Activated gamma-delta T cell treated with Interleukin-2 at 50 U/mL for 16 hours (primary cell): ENCODE data around the gene INHBA.

Experiments
- DNase-seq: peaks from one replicate; pipeline ENCODE4 v3.0.0-alpha.2; 2020

The INHBA gene

DNA sequence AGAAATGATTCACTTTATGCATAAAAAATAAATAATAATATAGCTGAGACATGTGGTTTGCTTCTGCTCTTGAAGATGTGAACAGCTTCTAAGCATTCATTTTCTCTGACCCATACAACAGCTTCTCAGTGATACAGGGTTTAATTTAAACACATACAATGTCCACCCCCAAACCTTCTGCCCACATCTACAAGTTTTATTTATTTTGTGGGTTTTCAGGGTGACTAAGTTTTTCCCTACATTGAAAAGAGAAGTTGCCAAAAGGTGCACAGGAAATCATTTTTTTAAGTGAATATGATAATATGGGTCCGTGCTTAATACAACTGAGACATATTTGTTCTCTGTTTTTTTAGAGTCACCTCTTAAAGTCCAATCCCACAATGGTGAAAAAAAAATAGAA lies 17.2 kb downstream of the INHBA start:
- no peak for DNase-seq

- DNase-seq = no peak
Observed at GRCh38 chr7:41682422-41682821, 20.5 kb downstream of the INHBA start.

DNA sequence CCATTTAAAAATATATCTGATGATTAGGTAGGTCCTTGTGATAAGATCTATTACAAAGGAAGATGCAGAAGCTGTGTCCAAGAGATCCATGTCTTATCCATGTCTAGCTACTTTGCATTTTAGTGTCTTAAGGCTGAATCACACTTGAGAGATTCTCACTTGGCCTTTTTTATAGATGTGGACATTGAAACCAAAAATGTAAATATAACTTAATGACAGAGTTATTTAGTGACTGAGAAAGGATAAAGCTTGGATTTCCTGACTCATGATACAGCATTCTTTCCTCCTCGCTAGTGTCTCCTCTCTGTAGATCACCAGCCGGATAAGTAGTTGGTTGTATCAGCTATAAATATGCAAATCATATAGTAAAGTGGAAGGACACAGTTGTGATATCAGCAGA lies 23.3 kb downstream of the INHBA start:
- no peak for DNase-seq

DNA sequence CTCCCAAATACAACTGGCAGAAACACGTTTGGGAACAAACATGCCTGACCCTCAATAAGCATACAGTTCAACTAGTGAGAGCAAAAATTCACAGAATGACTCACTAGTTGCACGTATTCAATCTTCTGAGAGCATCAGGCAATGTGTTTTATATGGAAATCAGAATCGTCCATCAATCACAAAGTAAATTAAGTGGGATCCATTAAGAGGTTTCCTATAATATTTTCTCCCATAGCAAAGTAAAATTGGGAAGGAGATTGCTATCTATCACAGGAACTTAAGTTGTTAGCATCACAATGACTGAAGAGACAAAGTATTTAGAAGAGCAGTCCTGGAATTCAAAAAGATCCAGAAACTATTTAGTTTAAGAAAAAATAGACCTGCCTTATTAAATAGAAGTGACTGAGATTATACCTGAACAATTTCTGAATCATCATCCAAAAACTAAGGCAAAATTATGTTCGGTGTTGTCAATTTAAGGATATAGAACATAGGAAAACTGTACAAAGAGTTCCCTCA lies 28.3 kb downstream of the INHBA start:
- no peak for DNase-seq

GRCh38 chr7:41661596-41661995 lies 41.3 kb downstream of the INHBA start:
- DNase-seq = no peak

DNA sequence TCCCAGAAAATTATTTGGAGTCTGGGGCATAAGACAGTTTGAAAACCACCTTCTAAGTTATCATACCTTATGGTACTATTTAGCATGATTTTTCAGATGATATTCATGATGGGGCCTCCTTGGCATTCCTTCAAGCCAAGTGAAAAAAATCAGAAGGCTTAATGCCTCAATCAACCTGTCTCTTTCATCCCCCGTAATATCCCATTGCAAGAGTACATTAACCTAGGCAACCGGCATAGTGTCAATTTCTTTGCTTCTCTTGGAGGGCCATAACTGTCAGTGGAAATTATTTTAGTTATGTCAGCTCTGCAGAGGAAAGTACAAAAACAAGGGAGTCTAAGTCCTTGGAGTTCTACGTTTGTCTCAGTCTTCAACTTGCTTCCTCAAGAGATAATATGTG lies 43.4 kb downstream of the INHBA start:
- DNase-seq = no peak

GRCh38 chr7:41656366-41656765 lies 46.5 kb downstream of the INHBA start:
- DNase-seq = no peak

DNA sequence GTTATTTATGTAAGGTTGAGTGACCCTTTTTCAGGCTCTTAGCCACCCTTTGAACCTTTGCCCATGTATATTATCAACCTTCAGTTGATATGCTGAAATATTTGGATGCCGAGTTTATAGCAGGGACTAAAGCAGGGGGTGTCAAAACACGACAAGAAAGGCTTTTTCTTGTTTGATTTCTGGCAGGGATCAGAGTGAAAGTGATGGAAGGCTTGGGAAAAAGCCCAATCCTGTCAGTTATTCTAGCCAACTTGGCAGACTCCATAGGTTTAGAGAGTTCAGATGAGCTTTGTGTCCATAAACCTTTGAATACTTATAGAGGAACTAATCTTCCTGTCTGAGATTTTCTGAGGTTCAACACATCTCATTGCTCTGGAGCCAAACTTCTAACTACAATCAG lies 47.5 kb downstream of the INHBA start:
- no peak for DNase-seq

GRCh38 chr7:41652267-41652666 lies 50.6 kb downstream of the INHBA start:
- DNase-seq = no peak

GRCh38 chr7:41648501-41648900 lies 54.4 kb downstream of the INHBA start:
- no peak for DNase-seq

DNA sequence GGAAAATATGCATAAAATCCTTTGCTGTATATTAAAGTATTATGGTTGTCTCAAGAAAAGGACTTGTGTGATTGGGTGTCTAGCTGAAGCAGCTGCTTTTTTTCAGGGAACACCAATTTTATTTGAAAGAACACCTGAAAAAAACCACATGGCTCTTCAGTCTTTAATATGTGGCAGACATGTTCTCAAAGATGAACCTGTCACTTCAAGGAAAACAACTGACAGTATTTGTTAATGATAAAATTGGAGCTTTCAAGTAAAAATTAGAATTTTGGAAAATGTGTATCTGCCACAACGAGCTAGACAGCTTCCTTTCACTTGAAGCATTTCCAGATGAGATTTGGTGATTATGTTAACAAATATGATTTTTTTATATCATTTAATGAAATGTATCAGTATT lies 59.3 kb downstream of the INHBA start:
- DNase-seq = no peak

GRCh38 chr7:41641665-41642014 lies 61.2 kb downstream of the INHBA start:
- no peak for DNase-seq

DNA sequence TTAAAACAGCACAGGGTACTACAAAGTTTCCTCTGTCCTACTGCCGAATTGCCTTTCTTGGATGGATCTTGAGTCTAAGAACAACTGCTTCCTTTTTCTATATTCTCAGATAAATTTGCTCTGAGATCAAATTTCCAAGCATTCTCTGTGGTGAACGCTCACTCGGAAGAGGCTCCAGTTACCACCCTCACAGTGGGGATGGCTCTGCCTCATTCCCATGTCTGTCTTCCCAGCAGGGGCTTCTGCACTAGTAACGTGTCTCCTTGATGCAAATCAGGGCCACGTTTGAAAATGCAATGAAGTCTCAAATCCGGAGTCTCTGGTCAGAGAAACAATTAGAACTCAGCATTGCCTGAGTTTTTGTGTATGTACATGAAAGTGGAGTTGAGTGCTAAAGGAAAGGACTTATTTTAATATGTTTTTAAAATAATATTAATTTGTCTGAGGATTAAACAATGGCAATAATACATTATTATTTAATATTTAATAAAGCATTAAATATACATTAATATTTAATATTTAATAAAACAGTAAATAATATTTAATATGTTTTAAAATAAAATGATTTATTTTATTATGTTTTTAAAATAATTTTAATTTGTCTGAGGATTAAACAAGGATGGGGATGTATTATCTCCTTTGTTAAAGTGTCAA lies 61.8 kb downstream of the INHBA start:
- no peak for DNase-seq

- no peak for DNase-seq
Observed at GRCh38 chr7:41640487-41640886, 62.4 kb downstream of the INHBA start.

DNA sequence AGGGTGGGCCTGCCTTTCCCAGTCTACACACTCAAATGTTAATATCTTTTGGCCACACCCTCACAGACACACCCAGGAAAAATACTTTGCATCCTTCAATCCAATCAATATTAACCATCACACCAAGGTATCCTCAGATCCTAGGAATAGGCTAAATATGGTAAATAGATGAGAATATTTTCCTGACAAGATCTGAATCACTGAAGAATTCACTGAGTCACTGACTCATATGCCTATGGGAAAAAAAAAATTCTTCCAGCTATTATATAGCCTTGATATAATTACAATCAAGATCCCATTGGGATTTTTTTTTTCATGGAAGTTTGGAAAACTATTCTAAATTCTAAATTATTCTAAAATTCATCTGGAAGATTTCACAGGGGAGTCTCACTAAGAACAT lies 65.8 kb downstream of the INHBA start:
- DNase-seq = no peak
